ENCODE measurements around the gene ZNF689.

DNA sequence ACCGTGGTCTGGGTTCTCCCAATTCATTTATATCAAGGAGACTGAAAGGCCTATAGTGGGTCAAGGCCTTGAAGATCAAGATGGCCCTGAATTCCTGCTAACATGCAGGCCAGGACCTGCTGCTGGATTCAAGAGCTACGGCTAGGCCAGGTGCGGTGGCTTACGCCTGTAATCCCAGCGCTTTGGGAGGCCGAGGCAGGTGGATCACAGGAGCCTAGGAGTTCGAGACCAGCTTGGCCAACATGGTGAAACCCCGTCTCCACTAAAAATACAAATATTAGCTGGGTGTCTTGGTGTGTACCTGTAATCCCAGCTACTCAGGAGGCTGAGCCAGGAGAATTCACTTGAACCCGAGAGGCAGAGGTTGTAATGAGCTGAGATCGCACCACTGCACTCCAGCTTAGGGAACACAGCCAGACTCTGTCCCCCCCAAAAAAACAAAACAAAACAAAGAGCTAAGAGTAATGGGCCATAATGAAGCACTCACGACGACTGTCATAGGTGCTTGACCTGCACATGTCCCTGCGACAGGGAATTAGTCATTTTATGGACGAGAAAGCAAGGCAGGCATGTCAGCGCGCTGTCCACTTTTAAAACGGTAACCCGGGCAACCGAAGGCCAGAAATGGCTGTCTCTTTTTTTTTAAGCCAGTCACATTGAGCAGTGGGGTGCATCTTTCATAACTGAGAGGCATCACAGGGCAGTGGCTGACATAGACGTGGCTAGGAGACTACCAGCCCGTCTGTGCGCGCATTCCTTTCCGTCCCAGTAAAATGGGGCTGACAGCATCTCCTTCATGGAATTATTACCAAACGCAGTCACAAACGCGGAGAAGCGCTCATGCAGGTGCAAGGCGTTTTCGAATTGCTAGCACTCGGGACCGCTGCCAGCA is 47.0 kb upstream of the ZNF689 start:
- TF ChIP-seq, protein P1, sequence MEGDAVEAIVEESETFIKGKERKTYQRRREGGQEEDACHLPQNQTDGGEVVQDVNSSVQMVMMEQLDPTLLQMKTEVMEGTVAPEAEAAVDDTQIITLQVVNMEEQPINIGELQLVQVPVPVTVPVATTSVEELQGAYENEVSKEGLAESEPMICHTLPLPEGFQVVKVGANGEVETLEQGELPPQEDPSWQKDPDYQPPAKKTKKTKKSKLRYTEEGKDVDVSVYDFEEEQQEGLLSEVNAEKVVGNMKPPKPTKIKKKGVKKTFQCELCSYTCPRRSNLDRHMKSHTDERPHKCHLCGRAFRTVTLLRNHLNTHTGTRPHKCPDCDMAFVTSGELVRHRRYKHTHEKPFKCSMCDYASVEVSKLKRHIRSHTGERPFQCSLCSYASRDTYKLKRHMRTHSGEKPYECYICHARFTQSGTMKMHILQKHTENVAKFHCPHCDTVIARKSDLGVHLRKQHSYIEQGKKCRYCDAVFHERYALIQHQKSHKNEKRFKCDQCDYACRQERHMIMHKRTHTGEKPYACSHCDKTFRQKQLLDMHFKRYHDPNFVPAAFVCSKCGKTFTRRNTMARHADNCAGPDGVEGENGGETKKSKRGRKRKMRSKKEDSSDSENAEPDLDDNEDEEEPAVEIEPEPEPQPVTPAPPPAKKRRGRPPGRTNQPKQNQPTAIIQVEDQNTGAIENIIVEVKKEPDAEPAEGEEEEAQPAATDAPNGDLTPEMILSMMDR (conservative IDR thresholded peaks at IDR 0.05), result no peak
- no peak for TF ChIP-seq EZH2 (IDR thresholded peaks at IDR 0.05; ENCODE audit: low read depth)

Measured in PC-9 (cell line).